Neural progenitor cell (in vitro differentiated cells): ENCODE data around the gene CDH12. TPM values are rescaled to one million over a fixed set of nuclear protein-coding genes. Genes with fewer than 3 reads are reported as not detected.

Experiments
- DNase-seq: peaks from one replicate; pipeline ENCODE4 v3.0.0-alpha.2; 2016; ENCODE audit warnings: low spot score
- H2AFZ ChIP-seq: fragments of 200-600 bp; sonication (generic); replicated peaks from 2 replicates; pipeline ENCODE4 v1.6.1; 2016; ENCODE audit warnings: antibody characterized with exemption
- H3F3A ChIP-seq: fragments of 200-600 bp; sonication (generic); 2 replicates; pipeline ENCODE4 v1.6.1; 2016; ENCODE audit warnings: antibody characterized with exemption, low read depth
- H3K27ac ChIP-seq: fragments of 200-600 bp; sonication (generic); 2 replicates; pipeline ENCODE4 v1.5.1; 2016; ENCODE audit warnings: mild to moderate bottlenecking
- H3K27me3 ChIP-seq: fragments of 200-600 bp; sonication (generic); 2 replicates; pipeline ENCODE4 v1.6.1; 2016; ENCODE audit warnings: mild to moderate bottlenecking, moderate library complexity
- H3K36me3 ChIP-seq: fragments of 200-600 bp; sonication (generic); 2 replicates; pipeline ENCODE4 v1.5.1; 2016
- H3K4me1 ChIP-seq: fragments of 200-600 bp; sonication (generic); 2 replicates; pipeline ENCODE4 v1.6.1; 2016; ENCODE audit warnings: mixed run types
- H3K4me2 ChIP-seq: fragments of 200-600 bp; sonication (generic); 2 replicates; pipeline ENCODE4 v1.6.1; 2016
- H3K4me3 ChIP-seq: fragments of 200-600 bp; sonication (generic); 2 replicates; pipeline ENCODE4 v1.5.1; 2016
- H3K79me2 ChIP-seq: fragments of 200-600 bp; sonication (generic); 2 replicates; pipeline ENCODE4 v1.6.1; 2016; ENCODE audit warnings: low read depth
- H3K9ac ChIP-seq: fragments of 200-600 bp; sonication (generic); 2 replicates; pipeline ENCODE4 v1.6.1; 2016
- H3K9me3 ChIP-seq: fragments of 200-600 bp; sonication (generic); 2 replicates; pipeline ENCODE4 v1.5.1; 2016; ENCODE audit warnings: low read depth
- H4K20me1 ChIP-seq: fragments of 200-600 bp; sonication (generic); 2 replicates; pipeline ENCODE4 v1.6.1; 2016; ENCODE audit warnings: low read depth
- H3K27ac Mint-ChIP-seq: 3 replicates; pipeline ENCODE4 v1.8.0; 2021; ENCODE audit warnings: mixed read lengths
- H3K27me3 Mint-ChIP-seq: 2 replicates; pipeline ENCODE4 v1.8.0; 2022; ENCODE audit warnings: low read depth, mild to moderate bottlenecking, inconsistent platforms, moderate library complexity, mixed read lengths; ENCODE audit not compliant: insufficient read depth
- H3K36me3 Mint-ChIP-seq: 3 replicates; pipeline ENCODE4 v1.8.0; 2021; ENCODE audit warnings: mixed read lengths
- H3K4me1 Mint-ChIP-seq: 3 replicates; pipeline ENCODE4 v1.8.0; 2021; ENCODE audit warnings: mixed read lengths
- H3K4me3 Mint-ChIP-seq: 3 replicates; pipeline ENCODE4 v1.8.0; 2021; ENCODE audit warnings: mild to moderate bottlenecking, moderate library complexity, mixed read lengths
- H3K9me3 Mint-ChIP-seq: 3 replicates; pipeline ENCODE4 v1.8.0; 2020; ENCODE audit warnings: mixed read lengths
- CTCF ChIP-seq: fragments of 200-600 bp; sonication (generic); IDR thresholded peaks from 2 replicates; pipeline ENCODE4 v1.5.1; 2017; ENCODE audit warnings: antibody characterized with exemption, mild to moderate bottlenecking
- EZH2 ChIP-seq: fragments of 200-600 bp; sonication (generic); IDR thresholded peaks from 2 replicates; pipeline ENCODE4 v1.6.1; 2017; ENCODE audit warnings: antibody characterized with exemption, mild to moderate bottlenecking, moderate library complexity
- EZH2phosphoT487 ChIP-seq: fragments of 200-600 bp; sonication (generic); IDR thresholded peaks from 2 replicates; pipeline ENCODE4 v1.6.1; 2017; ENCODE audit warnings: antibody characterized with exemption
- total RNA-seq: library from RNA; depleted of rRNA; stranded (reverse); fragments of >200 nt; gene quantifications from 2 replicates; pipeline ENCODE4 v1.2.3, GENCODE V29; 2015; ENCODE audit warnings: low replicate concordance

The CDH12 gene
- total RNA-seq, 1 donor from 2014 or later, result not detected

GRCh38 chr5:22663134-22663533 lies 190.0 kb downstream of the CDH12 start:
- H3K4me1 Mint-ChIP-seq, result no peaks in the 10 kb centered on the region
- no peaks in the 10 kb centered on the region for H3K9me3 ChIP-seq
- no peak overlapping the region for H2AFZ ChIP-seq
- H3K9me3 Mint-ChIP-seq, result no peaks in the 10 kb centered on the region
- no peaks in the 10 kb centered on the region for H3K27me3 Mint-ChIP-seq
- H3K4me1 ChIP-seq, result peaks cover 14% of the 10 kb centered on the region
- no peaks in the 10 kb centered on the region for H3K27me3 ChIP-seq
- H3K4me3 Mint-ChIP-seq, result no peak overlapping the region
- no peak overlapping the region for H3K9ac ChIP-seq
- H3K27ac Mint-ChIP-seq, result no peak overlapping the region
- H3K4me3 ChIP-seq, result no peak overlapping the region
- H3K36me3 Mint-ChIP-seq, result no peaks in the 10 kb centered on the region
- H3K79me2 ChIP-seq, result no peaks in the 10 kb centered on the region
- no peaks in the 10 kb centered on the region for H3K36me3 ChIP-seq
- no peak for TF ChIP-seq EZH2
- TF ChIP-seq EZH2phosphoT487, result no peak
- TF ChIP-seq CTCF, result no peak
- H3K4me2 ChIP-seq, result no peak overlapping the region
- H4K20me1 ChIP-seq, result no peaks in the 10 kb centered on the region
- no peak for DNase-seq
- no peak overlapping the region for H3K27ac ChIP-seq
- no peaks in the 10 kb centered on the region for H3F3A ChIP-seq

- Histone ChIP-seq H3K27ac (no peak overlapping the region), H3K9ac (no peak overlapping the region), H4K20me1 (no peaks in the 10 kb centered on the region), H3K4me3 (no peak overlapping the region), H3K27me3 (no peaks in the 10 kb centered on the region), H3F3A (no peaks in the 10 kb centered on the region), H3K36me3 (no peaks in the 10 kb centered on the region), H3K4me1 (peaks cover 14% of the 10 kb centered on the region), H2AFZ (no peak overlapping the region), H3K79me2 (no peaks in the 10 kb centered on the region), H3K9me3 (no peaks in the 10 kb centered on the region), H3K4me2 (no peak overlapping the region)
- Mint-ChIP-seq H3K9me3 (no peaks in the 10 kb centered on the region), H3K4me1 (no peaks in the 10 kb centered on the region), H3K36me3 (no peaks in the 10 kb centered on the region), H3K27ac (no peak overlapping the region), H3K4me3 (no peak overlapping the region), H3K27me3 (no peaks in the 10 kb centered on the region)
- no peak for DNase-seq
- no peak for TF ChIP-seq EZH2
- TF ChIP-seq CTCF, result no peak
- TF ChIP-seq EZH2phosphoT487, result no peak
These were observed 190.8 kb downstream of the CDH12 start for GRCh38 chr5:22662391-22662790.

GRCh38 chr5:22651355-22651754 lies 201.8 kb downstream of the CDH12 start:
- H3K36me3 Mint-ChIP-seq, result no peaks in the 10 kb centered on the region
- no peaks in the 10 kb centered on the region for H3K79me2 ChIP-seq
- H3K27ac ChIP-seq, result no peak overlapping the region
- H3K4me2 ChIP-seq, result no peak overlapping the region
- no peak overlapping the region for H2AFZ ChIP-seq
- H3K4me3 Mint-ChIP-seq, result no peak overlapping the region
- TF ChIP-seq EZH2phosphoT487, result no peak
- no peak for TF ChIP-seq EZH2
- no peak for TF ChIP-seq CTCF
- no peak overlapping the region for H3K27ac Mint-ChIP-seq
- H3K9me3 ChIP-seq, result no peaks in the 10 kb centered on the region
- H4K20me1 ChIP-seq, result no peaks in the 10 kb centered on the region
- no peaks in the 10 kb centered on the region for H3K4me1 ChIP-seq
- no peaks in the 10 kb centered on the region for H3K9me3 Mint-ChIP-seq
- H3F3A ChIP-seq, result no peaks in the 10 kb centered on the region
- H3K4me3 ChIP-seq, result no peak overlapping the region
- no peaks in the 10 kb centered on the region for H3K27me3 Mint-ChIP-seq
- no peak for DNase-seq
- no peaks in the 10 kb centered on the region for H3K4me1 Mint-ChIP-seq
- H3K27me3 ChIP-seq, result no peaks in the 10 kb centered on the region
- H3K36me3 ChIP-seq, result no peaks in the 10 kb centered on the region
- H3K9ac ChIP-seq, result no peak overlapping the region

GRCh38 chr5:22650511-22650910 lies 202.6 kb downstream of the CDH12 start:
- H3F3A ChIP-seq, result no peaks in the 10 kb centered on the region
- H3K27me3 ChIP-seq, result no peaks in the 10 kb centered on the region
- Mint-ChIP-seq H3K4me3 (no peak overlapping the region), H3K4me1 (no peaks in the 10 kb centered on the region), H3K36me3 (no peaks in the 10 kb centered on the region), H3K9me3 (no peaks in the 10 kb centered on the region), H3K27me3 (no peaks in the 10 kb centered on the region), H3K27ac (no peak overlapping the region)
- H3K9me3 ChIP-seq, result no peaks in the 10 kb centered on the region
- H3K4me2 ChIP-seq, result no peak overlapping the region
- DNase-seq, result no peak
- H4K20me1 ChIP-seq, result no peaks in the 10 kb centered on the region
- H3K27ac ChIP-seq, result no peak overlapping the region
- TF ChIP-seq CTCF (no peak), EZH2 (no peak), EZH2phosphoT487 (no peak)
- no peaks in the 10 kb centered on the region for H3K4me1 ChIP-seq
- no peak overlapping the region for H2AFZ ChIP-seq
- H3K36me3 ChIP-seq, result no peaks in the 10 kb centered on the region
- no peaks in the 10 kb centered on the region for H3K79me2 ChIP-seq
- H3K9ac ChIP-seq, result no peak overlapping the region
- H3K4me3 ChIP-seq, result no peak overlapping the region
